Activated T-cell treated with anti-CD3 and anti-CD28 coated beads, Interleukin-2, amount 50 U/mL, for 4 hours (primary cell): ENCODE measurements around the gene MYOD1. TPM values are rescaled to one million over a fixed set of nuclear protein-coding genes. Genes with fewer than 3 reads are reported as not detected.

Source experiments
- ATAC-seq, 2 donors: fragments of 200-7000 bp; cut with Tn5 transposase; one replicate each; pipeline ENCODE4 v1.10.0; 2021
- DNase-seq: peaks from one replicate; pipeline ENCODE4 v3.0.0-alpha.2; 2020
- H3K27me3 Mint-ChIP-seq: one replicate; pipeline ENCODE4 v1.8.0; 2021; ENCODE audit warnings: low read depth, mixed read lengths
- H3K36me3 Mint-ChIP-seq: one replicate; pipeline ENCODE4 v1.8.0; 2022; ENCODE audit warnings: mixed read lengths; ENCODE audit not compliant: insufficient read depth
- H3K4me1 Mint-ChIP-seq: one replicate; pipeline ENCODE4 v1.8.0; 2021; ENCODE audit warnings: low read depth, mixed read lengths
- H3K4me3 Mint-ChIP-seq: one replicate; pipeline ENCODE4 v1.8.0; 2021; ENCODE audit warnings: mild to moderate bottlenecking, moderate library complexity, mixed read lengths
- H3K9me3 Mint-ChIP-seq: one replicate; pipeline ENCODE4 v1.8.0; 2021; ENCODE audit warnings: mixed read lengths
- total RNA-seq, 3 donors: library from RNA; stranded (reverse); gene quantifications; one replicate each; pipeline ENCODE4 v1.2.1, GENCODE V29; 2021

MYOD1 gene
- total RNA-seq, 3 donors from 2014 or later, result not detected

DNA sequence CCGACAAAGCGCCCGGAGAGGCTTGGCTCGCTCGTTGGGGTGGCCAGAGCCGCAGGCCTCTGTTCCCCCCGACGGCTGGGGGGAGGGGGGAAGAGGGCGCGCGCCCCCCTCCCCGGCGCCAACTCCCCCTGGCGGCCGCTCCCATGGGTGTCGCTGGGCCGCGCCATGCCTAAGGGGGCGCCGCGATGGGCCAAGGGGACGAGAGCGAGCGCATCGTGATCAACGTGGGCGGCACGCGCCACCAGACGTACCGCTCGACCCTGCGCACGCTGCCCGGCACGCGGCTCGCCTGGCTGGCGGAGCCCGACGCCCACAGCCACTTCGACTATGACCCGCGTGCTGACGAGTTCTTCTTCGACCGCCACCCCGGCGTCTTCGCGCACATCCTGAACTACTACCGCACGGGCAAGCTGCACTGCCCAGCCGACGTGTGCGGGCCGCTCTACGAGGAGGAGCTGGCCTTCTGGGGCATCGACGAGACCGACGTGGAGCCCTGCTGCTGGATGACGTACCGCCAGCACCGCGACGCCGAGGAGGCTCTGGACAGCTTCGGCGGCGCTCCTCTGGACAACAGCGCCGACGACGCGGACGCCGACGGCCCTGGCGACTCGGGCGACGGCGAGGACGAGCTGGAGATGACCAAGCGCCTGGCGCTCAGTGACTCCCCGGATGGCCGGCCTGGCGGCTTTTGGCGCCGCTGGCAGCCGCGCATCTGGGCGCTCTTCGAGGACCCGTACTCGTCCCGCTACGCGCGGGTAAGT, 16.6 kb downstream of the MYOD1 start:
- ATAC-seq (no peak), DNase-seq (no peak)
- H3K27me3 Mint-ChIP-seq, result peaks cover 61% of the 10 kb centered on the region
- H3K4me1 Mint-ChIP-seq, result peaks cover 6% of the 10 kb centered on the region
- H3K4me3 Mint-ChIP-seq, result no peak overlapping the region
- H3K9me3 Mint-ChIP-seq, result no peaks in the 10 kb centered on the region
- no peaks in the 10 kb centered on the region for H3K36me3 Mint-ChIP-seq

DNA sequence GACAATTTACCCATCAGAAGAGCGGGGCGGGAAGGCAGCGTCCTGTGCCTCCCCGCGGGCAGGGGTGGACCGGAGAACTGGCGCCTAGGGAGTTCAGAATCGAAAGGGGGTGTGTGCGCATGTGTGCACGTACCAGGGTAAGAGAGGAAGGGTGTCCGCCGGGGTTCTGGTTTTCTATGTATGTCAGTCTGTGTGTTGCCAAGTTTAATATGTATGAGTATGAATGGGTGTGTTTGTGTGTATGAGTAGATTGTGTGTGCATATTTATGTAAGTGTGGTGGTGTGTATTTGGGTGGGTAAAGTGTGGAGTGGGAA, 17.2 kb downstream of the MYOD1 start:
- H3K27me3 Mint-ChIP-seq, result peaks cover 60% of the 10 kb centered on the region

DNA sequence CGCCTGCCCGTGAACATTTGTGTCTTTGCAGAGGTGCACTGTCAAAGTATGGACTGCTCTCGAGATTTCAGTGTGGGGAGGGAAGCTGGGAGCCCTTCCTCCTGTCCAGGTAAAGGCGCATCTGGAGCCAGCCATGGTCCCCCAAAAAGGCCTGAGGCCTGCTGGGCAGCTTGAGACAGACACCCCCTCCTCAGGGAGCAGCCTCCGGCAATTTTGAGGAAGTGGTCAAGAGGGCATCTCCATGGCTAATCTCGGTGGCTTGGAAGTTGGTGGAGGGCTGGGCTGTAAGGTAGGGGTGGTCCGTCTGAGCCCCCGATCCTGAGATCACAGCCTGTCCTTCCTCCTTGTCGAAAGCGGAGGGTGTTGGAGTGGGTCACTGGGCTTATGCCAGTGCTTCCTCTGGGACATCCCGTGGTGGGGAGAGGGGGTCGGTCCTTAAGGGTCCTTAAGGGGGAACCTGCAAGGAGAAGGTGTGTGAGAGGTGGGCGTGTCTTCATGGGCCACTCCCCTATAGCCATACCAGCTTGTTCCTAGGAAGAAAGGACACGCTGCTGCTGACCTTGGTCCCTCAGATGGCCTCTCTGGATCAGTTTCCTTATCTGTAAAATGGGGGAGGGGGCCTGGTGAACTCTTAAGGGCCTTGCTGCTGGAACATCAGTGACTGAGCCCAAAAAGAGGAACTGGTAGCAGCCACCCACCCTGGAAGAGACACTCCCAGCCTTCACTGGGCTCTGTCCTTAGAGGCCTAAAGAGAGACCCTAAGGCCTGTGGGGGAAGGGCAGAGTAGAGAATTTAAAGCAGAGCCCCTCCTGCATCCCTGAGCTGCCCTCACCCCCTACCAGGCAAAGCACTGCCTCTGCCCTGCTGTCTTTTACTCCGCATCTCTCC, 17.8 kb downstream of the MYOD1 start:
- Mint-ChIP-seq H3K4me3 (no peak overlapping the region), H3K36me3 (no peaks in the 10 kb centered on the region), H3K4me1 (peaks cover 6% of the 10 kb centered on the region), H3K27me3 (peaks cover 60% of the 10 kb centered on the region), H3K9me3 (no peaks in the 10 kb centered on the region)
- DNase-seq (no peak), ATAC-seq (no peak)

More for the DNA sequence above, 17.2 kb downstream of the MYOD1 start:
- H3K36me3 Mint-ChIP-seq, result no peaks in the 10 kb centered on the region
- DNase-seq (no peak), ATAC-seq (no peak)
- no peaks in the 10 kb centered on the region for H3K9me3 Mint-ChIP-seq
- H3K4me3 Mint-ChIP-seq, result no peak overlapping the region
- peaks cover 6% of the 10 kb centered on the region for H3K4me1 Mint-ChIP-seq

DNA sequence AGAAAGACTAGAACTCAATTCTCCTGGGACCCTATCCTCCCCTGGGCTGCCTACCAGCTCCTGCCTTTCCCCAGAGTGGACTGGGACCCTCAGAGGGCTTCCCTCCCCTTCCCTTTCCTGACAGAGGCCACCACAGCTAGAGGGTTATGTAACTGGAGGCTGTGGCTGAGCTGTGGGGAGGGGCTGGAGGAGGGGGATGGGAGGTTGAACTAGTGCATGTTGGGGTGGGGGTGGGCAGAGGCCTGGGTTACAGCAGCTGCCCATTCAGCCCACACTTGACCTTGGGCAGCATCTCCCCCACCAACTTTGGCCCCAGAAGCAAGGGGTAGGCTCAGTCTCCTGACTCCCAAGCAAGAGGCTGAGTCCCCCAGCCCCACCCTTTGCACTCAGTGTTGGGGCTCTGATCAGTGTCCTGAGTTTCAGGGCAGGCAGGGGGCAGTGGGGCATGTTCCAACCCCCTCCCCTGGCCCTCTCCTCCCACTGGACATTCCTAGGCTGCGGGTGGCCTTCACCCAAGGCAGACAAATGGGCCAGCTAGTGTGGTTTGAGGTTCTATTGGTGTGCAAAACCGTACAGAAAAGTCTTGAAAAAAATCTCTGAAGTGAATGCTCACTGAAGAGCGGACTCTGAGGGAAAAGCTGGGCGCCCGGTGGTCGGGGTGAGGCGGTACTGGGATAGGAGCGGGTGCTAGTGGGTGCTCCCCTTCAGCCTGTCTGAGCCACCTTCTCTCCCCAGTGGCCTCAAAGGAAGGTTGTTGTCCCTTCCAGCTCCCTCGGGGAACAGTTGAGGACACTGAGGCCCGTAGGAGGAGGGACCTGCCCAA, 19.0 kb downstream of the MYOD1 start:
- H3K4me3 Mint-ChIP-seq, result no peak overlapping the region
- no peak for ATAC-seq
- no peaks in the 10 kb centered on the region for H3K36me3 Mint-ChIP-seq
- peaks cover 48% of the 10 kb centered on the region for H3K27me3 Mint-ChIP-seq
- peaks cover 6% of the 10 kb centered on the region for H3K4me1 Mint-ChIP-seq
- no peaks in the 10 kb centered on the region for H3K9me3 Mint-ChIP-seq
- DNase-seq, result no peak

DNA sequence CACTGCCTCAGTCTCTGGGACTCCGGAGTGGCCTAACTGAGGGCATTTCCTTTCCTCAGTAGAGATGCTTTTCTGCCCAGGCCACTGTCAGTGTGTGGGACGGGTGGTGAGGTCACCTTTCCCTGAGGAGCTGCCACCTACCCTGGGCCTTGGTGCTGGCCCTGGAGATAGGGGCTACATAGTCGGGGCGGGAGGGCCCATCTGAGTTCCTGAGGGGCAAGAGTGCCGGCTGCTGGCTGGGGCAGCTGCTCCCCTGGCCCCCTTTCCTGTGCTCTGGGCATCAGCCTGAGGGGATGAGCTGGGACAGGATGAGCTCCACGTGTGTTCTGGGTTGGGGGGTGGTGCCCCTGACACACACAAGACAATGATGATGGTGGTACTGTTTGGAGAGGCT, 20.6 kb downstream of the MYOD1 start:
- Mint-ChIP-seq H3K36me3 (no peaks in the 10 kb centered on the region), H3K9me3 (no peaks in the 10 kb centered on the region), H3K4me1 (peaks cover 2% of the 10 kb centered on the region), H3K27me3 (peaks cover 44% of the 10 kb centered on the region), H3K4me3 (no peak overlapping the region)
- no peak for DNase-seq
- no peak for ATAC-seq

DNA sequence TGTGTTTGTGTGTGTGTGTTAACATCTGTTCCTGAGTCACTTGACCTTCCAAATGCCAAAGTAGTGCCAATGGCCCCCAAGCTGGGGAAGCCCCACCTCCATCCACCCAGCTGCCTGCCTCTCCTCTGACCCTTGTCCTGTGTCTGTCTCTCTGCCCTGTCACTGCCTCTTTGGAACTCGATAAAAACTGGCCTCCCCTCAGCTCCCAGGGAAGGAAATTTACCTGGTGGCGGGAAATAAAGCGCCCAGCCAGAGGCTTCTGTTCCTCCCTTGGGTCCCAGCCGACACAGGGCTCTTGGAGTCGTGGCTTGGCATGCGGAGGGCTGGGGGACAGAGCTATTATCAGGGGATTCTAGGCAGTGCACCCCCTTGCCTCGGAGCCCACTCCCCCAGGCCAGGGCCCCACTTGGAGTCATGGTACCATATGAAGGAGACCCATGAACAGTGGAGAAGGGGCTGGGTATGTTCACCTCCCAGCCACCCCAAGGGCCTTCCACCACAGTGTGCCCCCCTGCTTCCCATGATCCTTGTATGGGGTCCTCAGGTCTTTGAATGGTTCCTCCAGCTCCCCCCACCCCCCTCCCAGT, 21.4 kb downstream of the MYOD1 start:
- DNase-seq (no peak), ATAC-seq (no peak)
- Mint-ChIP-seq H3K4me1 (peaks cover 2% of the 10 kb centered on the region), H3K27me3 (peaks cover 45% of the 10 kb centered on the region), H3K4me3 (no peak overlapping the region), H3K9me3 (no peaks in the 10 kb centered on the region), H3K36me3 (no peaks in the 10 kb centered on the region)

DNA sequence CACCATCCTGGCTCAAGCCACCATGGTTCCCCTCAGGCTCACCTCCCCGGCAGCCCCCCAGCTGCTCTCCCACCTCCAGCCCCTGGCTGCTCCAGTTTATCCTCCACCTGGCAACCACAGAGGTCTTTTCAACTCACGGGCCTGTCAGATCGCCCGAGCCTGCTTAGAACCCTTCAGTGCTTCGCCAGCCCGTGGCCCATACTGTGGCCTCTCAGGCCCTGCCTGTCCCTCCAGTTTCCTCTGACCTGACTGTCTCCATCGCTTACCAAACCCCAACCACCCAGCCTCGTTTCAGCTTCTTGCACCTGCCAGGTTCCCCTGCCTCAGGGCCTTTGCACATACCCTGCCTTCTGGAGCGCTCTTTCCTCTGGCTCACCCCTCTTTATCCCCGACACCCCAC, 22.1 kb downstream of the MYOD1 start:
- Mint-ChIP-seq H3K4me1 (no peaks in the 10 kb centered on the region), H3K4me3 (no peak overlapping the region), H3K27me3 (peaks cover 42% of the 10 kb centered on the region), H3K36me3 (no peaks in the 10 kb centered on the region), H3K9me3 (no peaks in the 10 kb centered on the region)
- ATAC-seq (no peak), DNase-seq (no peak)

DNA sequence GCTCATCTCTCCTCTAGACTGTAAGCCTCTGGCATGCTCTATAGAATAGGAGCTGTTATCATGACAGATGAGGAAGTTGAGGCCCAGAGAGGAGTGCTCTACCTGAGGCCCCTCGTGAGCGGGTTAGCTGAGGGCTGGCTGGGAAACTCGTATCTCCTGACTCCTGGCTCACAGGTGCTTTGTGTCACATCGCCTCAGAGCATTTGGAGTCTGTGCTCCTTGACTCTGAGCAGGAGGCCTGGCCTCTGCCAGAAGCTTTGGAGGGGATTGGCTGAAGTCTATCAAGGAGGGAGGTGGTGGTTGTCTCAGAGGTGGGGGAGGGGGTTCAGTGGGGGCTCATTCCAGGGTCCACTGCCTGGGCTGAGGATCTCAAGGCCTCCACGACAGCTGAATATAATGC, 22.6 kb downstream of the MYOD1 start:
- Mint-ChIP-seq H3K36me3 (no peaks in the 10 kb centered on the region), H3K4me1 (no peaks in the 10 kb centered on the region), H3K27me3 (peaks cover 39% of the 10 kb centered on the region)

DNA sequence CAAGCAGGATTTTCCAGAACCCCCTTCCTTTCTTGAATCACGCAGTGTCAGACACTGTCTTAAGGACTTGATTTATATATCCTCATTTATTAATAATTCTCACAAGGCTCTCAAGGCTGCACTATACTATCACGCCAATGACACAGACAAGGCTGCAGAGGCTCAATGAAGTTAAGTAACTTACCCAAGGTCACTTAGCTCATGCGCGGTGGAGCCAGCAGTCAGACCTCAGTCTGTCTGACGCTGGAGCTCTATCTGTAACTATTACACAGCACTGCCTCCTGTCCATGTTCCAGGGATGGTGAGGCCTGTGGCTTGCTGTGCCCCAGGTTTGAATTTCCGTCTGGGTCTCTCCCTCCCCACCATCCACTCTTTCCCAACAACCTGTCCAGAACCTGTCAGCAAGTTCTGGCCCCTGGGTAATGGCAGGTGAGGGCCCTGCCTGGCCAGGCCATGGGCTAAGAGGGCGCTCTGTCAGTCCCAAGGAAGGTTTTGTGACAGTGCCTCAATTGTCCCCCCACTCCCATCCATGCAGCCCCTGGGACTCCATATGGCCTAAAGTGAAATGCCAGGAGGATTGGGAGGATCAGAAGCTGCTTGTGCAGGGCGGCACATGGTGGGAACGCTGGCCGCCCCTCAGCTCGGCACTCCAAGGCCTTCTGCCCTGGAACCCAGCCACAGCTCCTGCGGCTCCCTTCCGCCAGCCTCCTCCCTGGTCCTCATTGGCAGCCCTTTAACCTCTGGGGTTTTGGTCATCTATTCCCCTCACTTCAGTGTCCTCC, 23.8 kb downstream of the MYOD1 start:
- no peak for ATAC-seq
- no peak overlapping the region for H3K4me3 Mint-ChIP-seq
- DNase-seq, result no peak
- no peaks in the 10 kb centered on the region for H3K4me1 Mint-ChIP-seq
- H3K27me3 Mint-ChIP-seq, result peaks cover 33% of the 10 kb centered on the region
- H3K9me3 Mint-ChIP-seq, result no peaks in the 10 kb centered on the region
- H3K36me3 Mint-ChIP-seq, result no peaks in the 10 kb centered on the region

More for the DNA sequence above, 22.6 kb downstream of the MYOD1 start:
- no peaks in the 10 kb centered on the region for H3K9me3 Mint-ChIP-seq
- ATAC-seq, result no peak
- H3K4me3 Mint-ChIP-seq, result no peak overlapping the region
- DNase-seq, result no peak

DNA sequence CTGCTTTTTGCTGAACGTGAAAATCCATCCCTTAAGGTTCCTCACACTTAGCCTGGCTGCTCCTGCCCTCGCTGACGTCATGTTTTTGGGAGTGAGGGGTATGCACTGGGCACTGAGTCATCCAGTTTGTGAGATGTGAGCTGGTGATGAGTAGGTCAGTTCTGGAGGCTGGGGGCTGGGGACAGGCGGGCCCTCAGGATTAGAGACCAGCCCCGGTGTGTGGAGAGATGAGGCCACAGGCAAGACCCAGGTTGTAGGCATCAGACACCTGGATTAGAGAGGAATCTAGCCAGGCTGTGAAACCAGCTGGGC, 24.4 kb downstream of the MYOD1 start:
- ATAC-seq (no peak), DNase-seq (no peak)
- Mint-ChIP-seq H3K4me1 (no peaks in the 10 kb centered on the region), H3K9me3 (no peaks in the 10 kb centered on the region), H3K4me3 (no peak overlapping the region), H3K27me3 (peaks cover 29% of the 10 kb centered on the region), H3K36me3 (no peaks in the 10 kb centered on the region)

DNA sequence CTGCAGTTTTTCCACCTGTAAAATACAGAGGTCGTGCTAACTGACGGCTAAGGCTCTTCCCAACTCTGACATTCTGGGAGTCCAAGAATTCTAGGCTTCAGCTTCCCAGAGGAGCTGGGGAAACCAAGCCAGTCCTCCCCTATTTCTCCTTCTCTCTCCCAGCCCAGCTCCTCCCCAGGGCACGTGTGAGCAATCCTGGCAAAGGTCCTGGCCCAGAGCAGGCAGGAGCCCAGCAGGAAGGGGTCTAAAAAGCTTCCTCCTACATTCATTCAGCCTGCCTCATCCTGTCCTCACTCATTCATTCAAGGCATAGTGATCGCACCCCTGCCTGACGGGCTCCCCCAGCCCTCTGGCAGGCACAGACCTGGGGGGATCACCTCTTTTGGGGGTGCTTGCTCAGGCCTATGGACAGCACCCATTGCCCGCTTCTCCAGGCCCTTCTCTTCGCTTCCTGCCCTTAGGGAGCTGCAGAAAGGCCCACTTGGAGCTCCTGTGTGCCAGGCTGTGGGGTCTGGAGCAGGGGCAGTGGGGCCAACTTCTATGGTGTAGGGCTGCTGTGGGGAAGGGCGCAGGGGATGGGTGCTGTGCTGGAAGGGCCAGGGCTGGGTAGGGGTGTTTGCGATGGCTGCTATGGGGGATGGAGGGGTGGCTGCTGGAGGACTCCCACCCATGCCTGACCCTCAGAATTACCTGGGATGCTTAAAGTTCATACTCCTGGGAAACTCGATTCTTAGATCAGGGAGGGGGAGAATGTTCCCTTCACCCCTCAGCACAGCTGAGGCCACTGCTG, 25.0 kb downstream of the MYOD1 start:
- no peak for ATAC-seq
- no peaks in the 10 kb centered on the region for H3K9me3 Mint-ChIP-seq
- peaks cover 29% of the 10 kb centered on the region for H3K27me3 Mint-ChIP-seq
- no peak overlapping the region for H3K4me3 Mint-ChIP-seq
- no peaks in the 10 kb centered on the region for H3K36me3 Mint-ChIP-seq
- no peak for DNase-seq
- no peaks in the 10 kb centered on the region for H3K4me1 Mint-ChIP-seq

DNA sequence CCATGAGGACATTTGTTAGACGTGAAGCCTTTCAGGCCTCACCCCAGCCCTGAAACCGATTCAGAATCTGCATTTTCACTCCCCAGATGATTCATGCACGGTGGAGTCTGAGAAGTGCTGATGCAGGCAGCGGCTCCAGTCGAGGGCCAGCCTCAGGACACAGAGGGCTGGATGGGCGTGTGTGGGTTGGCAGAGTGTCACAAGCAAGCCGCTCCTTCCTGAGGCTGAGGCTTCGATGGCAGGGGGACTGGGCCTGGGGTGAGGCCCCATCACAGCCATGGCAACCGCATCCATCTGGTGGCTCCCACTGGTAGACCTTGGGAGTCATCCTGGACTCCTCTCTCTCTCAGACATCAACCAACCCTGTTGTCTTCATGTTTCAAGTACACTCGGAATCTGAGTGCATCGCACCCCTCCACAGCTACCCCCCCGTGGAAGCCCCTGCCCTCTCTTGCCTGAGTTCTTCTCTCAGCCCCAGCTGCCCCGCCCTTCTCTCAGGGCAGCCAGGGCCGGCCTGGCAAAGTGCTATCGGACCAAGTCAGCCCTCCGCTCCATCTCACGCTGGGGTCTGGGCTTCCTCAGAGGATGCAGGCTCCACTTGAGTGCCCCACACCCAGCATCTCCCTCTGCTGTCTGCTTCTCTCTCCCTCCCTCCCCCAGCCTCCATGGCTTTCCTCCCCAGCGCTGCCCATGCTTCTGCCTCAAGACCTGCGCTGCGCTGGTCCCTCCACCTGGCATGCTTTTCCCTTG, 25.8 kb downstream of the MYOD1 start:
- Mint-ChIP-seq H3K9me3 (no peaks in the 10 kb centered on the region), H3K4me3 (no peak overlapping the region), H3K36me3 (no peaks in the 10 kb centered on the region), H3K27me3 (peaks cover 27% of the 10 kb centered on the region), H3K4me1 (no peaks in the 10 kb centered on the region)
- ATAC-seq, result no peak
- DNase-seq, result no peak

DNA sequence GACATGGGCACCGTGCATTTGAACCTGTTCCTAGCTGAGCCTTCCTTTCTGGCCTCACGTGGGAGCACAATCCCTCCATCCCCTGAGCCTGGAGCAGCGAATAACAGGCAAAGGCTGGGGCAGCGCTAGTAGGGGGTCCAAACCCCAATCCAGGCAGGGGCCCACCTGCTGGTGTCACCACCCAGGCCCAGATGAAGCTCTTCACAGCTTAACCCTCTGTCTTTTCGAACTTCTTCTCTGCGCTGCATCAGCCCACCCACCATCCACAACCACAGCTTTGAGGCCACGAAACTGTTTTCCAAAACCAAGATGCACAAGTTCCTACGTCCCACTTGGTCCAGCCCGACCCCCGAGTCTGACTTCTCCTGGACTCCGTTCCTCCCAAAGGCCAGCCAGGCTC, 26.7 kb downstream of the MYOD1 start:
- Mint-ChIP-seq H3K4me3 (no peak overlapping the region), H3K27me3 (peaks cover 22% of the 10 kb centered on the region)
- no peak for DNase-seq

More for the DNA sequence above, 26.7 kb downstream of the MYOD1 start:
- no peaks in the 10 kb centered on the region for H3K4me1 Mint-ChIP-seq
- ATAC-seq, result no peak
- no peaks in the 10 kb centered on the region for H3K9me3 Mint-ChIP-seq
- no peaks in the 10 kb centered on the region for H3K36me3 Mint-ChIP-seq
